ENCODE results near the gene ADAM15. TPM values are rescaled to one million over a fixed set of nuclear protein-coding genes. Genes with fewer than 3 reads are reported as not detected.

ADAM15 gene
- total and polyA plus RNA-seq, 2 donors (not counting 3 experiments of a cell fraction or from before 2014, with no cell fraction given): 295 to 299 TPM

GRCh38 chr1:155071701-155072100 is 20.6 kb downstream of the ADAM15 start:
- ChIA-PET POLR2A (no interaction called here), CTCF (interaction anchor here (1.0 to 1.6 kb wide), 3 partner anchors 10 to 20 kb away, joined by 3 to 5 read pairs (median 4); no protein-coding TSS in a partner anchor)
- no peak for DNase-seq (ENCODE audit: low read depth, low spot score)
- no peak overlapping the region for H3K27ac ChIP-seq (ENCODE audit: insufficient read depth, low read depth, low read length)
- peaks cover 0 to 4% of the 10 kb centered on the region in 2 experiments for H3K27me3 ChIP-seq (ENCODE audit: control insufficient read depth in 2 of 2, insufficient read depth in 2 of 2, low read length in 2 of 2)
- dilution Hi-C loops (cut with MboI; ENCODE audit: extremely low pct_ligation_motif_present, low sequenced_read_pairs): no loop called here
- H3K36me3 ChIP-seq (ENCODE audit: control insufficient read depth in 2 of 2, extremely low read depth in 1 of 2, insufficient read depth in 2 of 2, low read length in 2 of 2): peaks cover 4 to 6% of the 10 kb centered on the region in 2 experiments
- H4K20me1 ChIP-seq (replicated peaks; ENCODE audit: control insufficient read depth, extremely low read depth, insufficient read depth, low read length): no peaks in the 10 kb centered on the region
- no peak overlapping the region for H3K4me2 ChIP-seq (ENCODE audit: insufficient read depth, low read length)
- no peak overlapping the region for H3K9ac ChIP-seq (replicated peaks; ENCODE audit: extremely low read depth, insufficient read depth, low read length)
- no peak for TF ChIP-seq JUN (IDR thresholded peaks at IDR 0.05; ENCODE audit: borderline replicate concordance, insufficient read depth, insufficient read length, low read depth)
- no peak overlapping the region for H2AFZ ChIP-seq (ENCODE audit: low read depth, low read length)
- H3K9me1 ChIP-seq (replicated peaks; ENCODE audit: control insufficient read depth, extremely low read depth, insufficient read depth, low read length): no peaks in the 10 kb centered on the region
- BruUV-seq (replicated peaks): no TSS peak
- no peak for FAIRE-seq
- H3K4me3 ChIP-seq (replicated peaks in 1 of 3; ENCODE audit: insufficient read depth in 1 of 3, low read depth in 1 of 3, low read length in 3 of 3): no peak overlapping the region
- H3K79me2 ChIP-seq (ENCODE audit: control insufficient read depth, insufficient read depth, low read length): no peaks in the 10 kb centered on the region
- no peaks in the 10 kb centered on the region for H3K4me1 ChIP-seq (ENCODE audit: control insufficient read depth, extremely low read depth, insufficient read depth, low read length)
- H3K9me3 ChIP-seq (replicated peaks; ENCODE audit: control insufficient read depth, insufficient read depth, low read length): no peaks in the 10 kb centered on the region
- intact Hi-C loops (cut with micrococcal nuclease): loop anchor here (2.0 kb wide), 1 partner anchor 13 kb away; no protein-coding TSS in a partner anchor

GRCh38 chr1:155072531-155073289 is 21.6 kb downstream of the ADAM15 start:
- POLR2A ChIA-PET: no interaction called here
- peaks cover 0 to 4% of the 10 kb centered on the region in 2 experiments for H3K27me3 ChIP-seq (ENCODE audit: control insufficient read depth in 2 of 2, insufficient read depth in 2 of 2, low read length in 2 of 2)
- no TSS peak for BruUV-seq (replicated peaks)
- no peak overlapping the region for H3K4me2 ChIP-seq (ENCODE audit: insufficient read depth, low read length)
- H4K20me1 ChIP-seq (replicated peaks; ENCODE audit: control insufficient read depth, extremely low read depth, insufficient read depth, low read length): no peaks in the 10 kb centered on the region
- intact Hi-C loops (cut with micrococcal nuclease): no loop called here
- FAIRE-seq: no peak
- H3K9ac ChIP-seq (replicated peaks; ENCODE audit: extremely low read depth, insufficient read depth, low read length): no peak overlapping the region
- peaks cover 4 to 6% of the 10 kb centered on the region in 2 experiments for H3K36me3 ChIP-seq (ENCODE audit: control insufficient read depth in 2 of 2, extremely low read depth in 1 of 2, insufficient read depth in 2 of 2, low read length in 2 of 2)
- H3K4me3 ChIP-seq (replicated peaks in 1 of 3; ENCODE audit: insufficient read depth in 1 of 3, low read depth in 1 of 3, low read length in 3 of 3): no peak overlapping the region
- H3K79me2 ChIP-seq (ENCODE audit: control insufficient read depth, insufficient read depth, low read length): no peaks in the 10 kb centered on the region
- CTCF ChIA-PET: interaction anchor here (1.0 to 2.0 kb wide), 5 partner anchors 11 to 55 kb away, joined by 3 to 6 read pairs (median 5); no protein-coding TSS in a partner anchor
- H3K9me3 ChIP-seq (replicated peaks; ENCODE audit: control insufficient read depth, insufficient read depth, low read length): no peaks in the 10 kb centered on the region
- no peak overlapping the region for H3K27ac ChIP-seq (ENCODE audit: insufficient read depth, low read depth, low read length)
- H3K9me1 ChIP-seq (replicated peaks; ENCODE audit: control insufficient read depth, extremely low read depth, insufficient read depth, low read length): no peaks in the 10 kb centered on the region
- no peaks in the 10 kb centered on the region for H3K4me1 ChIP-seq (ENCODE audit: control insufficient read depth, extremely low read depth, insufficient read depth, low read length)
- H2AFZ ChIP-seq (ENCODE audit: low read depth, low read length): no peak overlapping the region
- no peak for DNase-seq (ENCODE audit: low read depth, low spot score)
- dilution Hi-C loops (cut with MboI; ENCODE audit: extremely low pct_ligation_motif_present, low sequenced_read_pairs): no loop called here
- TF ChIP-seq POLR2A (IDR thresholded peaks at IDR 0.05; ENCODE audit: low read depth, low read length) (no peak), GATA2 (IDR thresholded peaks at IDR 0.05; ENCODE audit: insufficient read depth, insufficient read length, low read depth, low read length) (no peak), POLR2AphosphoS5 (IDR thresholded peaks at IDR 0.05; ENCODE audit: insufficient read depth, low read depth, low read length) (no peak)
- TF ChIP-seq, protein P1, sequence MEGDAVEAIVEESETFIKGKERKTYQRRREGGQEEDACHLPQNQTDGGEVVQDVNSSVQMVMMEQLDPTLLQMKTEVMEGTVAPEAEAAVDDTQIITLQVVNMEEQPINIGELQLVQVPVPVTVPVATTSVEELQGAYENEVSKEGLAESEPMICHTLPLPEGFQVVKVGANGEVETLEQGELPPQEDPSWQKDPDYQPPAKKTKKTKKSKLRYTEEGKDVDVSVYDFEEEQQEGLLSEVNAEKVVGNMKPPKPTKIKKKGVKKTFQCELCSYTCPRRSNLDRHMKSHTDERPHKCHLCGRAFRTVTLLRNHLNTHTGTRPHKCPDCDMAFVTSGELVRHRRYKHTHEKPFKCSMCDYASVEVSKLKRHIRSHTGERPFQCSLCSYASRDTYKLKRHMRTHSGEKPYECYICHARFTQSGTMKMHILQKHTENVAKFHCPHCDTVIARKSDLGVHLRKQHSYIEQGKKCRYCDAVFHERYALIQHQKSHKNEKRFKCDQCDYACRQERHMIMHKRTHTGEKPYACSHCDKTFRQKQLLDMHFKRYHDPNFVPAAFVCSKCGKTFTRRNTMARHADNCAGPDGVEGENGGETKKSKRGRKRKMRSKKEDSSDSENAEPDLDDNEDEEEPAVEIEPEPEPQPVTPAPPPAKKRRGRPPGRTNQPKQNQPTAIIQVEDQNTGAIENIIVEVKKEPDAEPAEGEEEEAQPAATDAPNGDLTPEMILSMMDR (IDR thresholded peaks at IDR 0.05; ENCODE audit: extremely low read depth in 1 of 2, insufficient read depth in 1 of 2, low read depth in 1 of 2, low read length in 2 of 2): no peak

Measured in endothelial cell of umbilical vein (primary cell).